Measurements from ENCODE around the gene GLP1R.

GLP1R gene

DNA sequence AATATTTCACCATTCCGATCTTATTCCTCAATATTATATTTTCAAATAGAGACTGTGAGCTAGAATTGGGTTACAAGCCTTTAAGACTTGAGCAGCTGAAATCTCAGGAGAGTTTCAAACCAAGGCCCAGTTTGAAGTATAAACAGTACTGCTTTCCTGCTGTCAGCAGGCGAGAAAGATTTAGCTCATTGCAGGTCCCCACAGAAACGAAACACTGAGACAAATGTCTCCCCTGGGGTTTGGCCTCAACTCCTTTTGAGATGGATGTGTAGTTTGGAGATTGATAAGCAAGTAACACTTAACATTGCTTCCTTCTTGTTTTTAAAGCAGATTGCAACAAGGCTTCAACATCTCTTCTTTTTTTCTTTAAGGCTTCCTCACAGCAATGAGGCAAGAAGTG, 22.4 kb upstream of the GLP1R start:
- no peak for TF ChIP-seq CTCF (IDR thresholded peaks at IDR 0.05; ENCODE audit: low read depth, low read length)
- no peak overlapping the region for H3K4me3 ChIP-seq (ENCODE audit: low read depth, low read length)

- H3K4me3 ChIP-seq (ENCODE audit: low read depth, low read length): no peak overlapping the region
- peak; percentile 78 for TF ChIP-seq CTCF (IDR thresholded peaks at IDR 0.05; ENCODE audit: low read depth, low read length)
These were observed 19.2 kb upstream of the GLP1R start for GRCh38 chr6:39029156-39030011.

GRCh38 chr6:39035681-39036080, 12.9 kb upstream of the GLP1R start:
- H3K4me3 ChIP-seq (ENCODE audit: low read depth, low read length): no peak overlapping the region
- no peak for TF ChIP-seq CTCF (IDR thresholded peaks at IDR 0.05; ENCODE audit: low read depth, low read length)

DNA sequence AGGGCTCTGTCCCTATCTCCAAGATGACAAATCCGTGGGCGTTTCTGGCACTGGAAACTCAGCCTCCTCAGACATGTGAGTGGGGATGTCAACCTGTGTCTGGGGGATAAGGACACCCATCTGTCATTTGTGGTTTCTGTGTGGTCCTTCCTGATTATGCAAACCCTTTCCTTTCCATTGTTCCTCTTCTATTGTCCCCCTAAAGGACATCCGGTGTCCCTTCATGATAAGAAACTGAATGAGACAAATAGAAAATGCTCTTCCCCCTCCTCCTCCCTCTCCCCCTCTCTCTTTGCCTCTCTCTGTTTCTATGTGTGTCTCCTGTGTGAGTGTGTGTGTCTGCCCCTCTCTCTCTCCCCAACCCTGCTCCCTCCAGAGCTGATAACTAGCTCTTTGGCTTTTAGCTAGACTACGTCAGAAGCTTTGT, 11.5 kb upstream of the GLP1R start:
- H3K4me3 ChIP-seq (ENCODE audit: low read depth, low read length): no peak overlapping the region
- TF ChIP-seq CTCF (IDR thresholded peaks at IDR 0.05; ENCODE audit: low read depth, low read length): no peak

GRCh38 chr6:39037707-39038106, 10.9 kb upstream of the GLP1R start:
- TF ChIP-seq CTCF (IDR thresholded peaks at IDR 0.05; ENCODE audit: low read depth, low read length): no peak
- H3K4me3 ChIP-seq (ENCODE audit: low read depth, low read length): no peak overlapping the region

GRCh38 chr6:39040080-39040673, 8.4 kb upstream of the GLP1R start:
- H3K4me3 ChIP-seq (ENCODE audit: low read depth, low read length): no peak overlapping the region
- no peak for TF ChIP-seq CTCF (IDR thresholded peaks at IDR 0.05; ENCODE audit: low read depth, low read length)

GRCh38 chr6:39041072-39041471, 7.5 kb upstream of the GLP1R start:
- no peak for TF ChIP-seq CTCF (IDR thresholded peaks at IDR 0.05; ENCODE audit: low read depth, low read length)
- no peak overlapping the region for H3K4me3 ChIP-seq (ENCODE audit: low read depth, low read length)

Data from WI38 (cell line).